NCI-H2107 treated with DMSO at 0.1 percent for 48 hours (cell line): ENCODE results near the gene KAZN.

ENCODE experiments used
- DNase-seq: peaks from one replicate; lab custom pipeline; 2025; ENCODE audit not compliant: unreplicated experiment; lab: John Stamatoyannopoulos, UW

Gene KAZN

GRCh38 chr1:14639291-14640050 lies 41.0 kb downstream of the KAZN start:
- no peak for DNase-seq

DNA sequence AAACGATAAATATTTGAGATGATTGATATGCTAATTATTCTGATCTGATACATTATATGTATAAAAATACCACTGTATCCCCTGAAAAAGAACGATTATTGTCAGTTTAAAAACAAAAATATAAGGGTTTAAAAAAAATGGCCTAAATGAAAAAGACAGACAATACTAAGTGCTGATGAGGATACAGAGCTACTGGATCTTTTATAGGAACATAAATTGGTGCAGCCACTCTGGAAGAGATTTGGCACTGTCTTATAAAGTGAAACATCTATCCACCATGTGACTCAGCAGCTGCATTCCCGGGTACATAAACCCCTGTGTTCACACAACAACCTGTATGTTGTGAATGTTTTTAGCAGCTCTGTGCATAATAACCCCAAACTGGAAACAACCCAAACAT lies 44.2 kb downstream of the KAZN start:
- DNase-seq = no peak

- no peak for DNase-seq
Measured at GRCh38 chr1:14646973-14647372, 48.5 kb downstream of the KAZN start.

DNA sequence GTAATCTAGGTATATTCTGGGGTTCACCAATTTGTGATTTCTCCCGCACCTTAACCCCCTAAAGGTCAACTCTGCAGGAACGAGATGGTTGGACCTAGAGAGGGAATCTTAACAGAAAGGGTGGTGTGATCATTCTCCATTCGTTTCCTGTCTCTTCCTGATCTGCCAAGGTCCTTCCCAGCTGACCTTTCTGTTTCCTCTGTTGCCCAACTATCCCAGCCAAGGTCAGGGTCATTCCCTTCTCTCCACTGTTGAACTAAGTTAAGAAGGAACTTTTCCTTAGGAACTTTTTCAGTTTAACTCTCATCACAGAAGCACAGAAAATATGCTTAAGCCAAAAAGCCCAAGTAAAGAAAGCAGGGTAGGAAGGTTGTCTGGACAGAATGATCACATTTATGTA lies 49.3 kb downstream of the KAZN start:
- no peak for DNase-seq

DNA sequence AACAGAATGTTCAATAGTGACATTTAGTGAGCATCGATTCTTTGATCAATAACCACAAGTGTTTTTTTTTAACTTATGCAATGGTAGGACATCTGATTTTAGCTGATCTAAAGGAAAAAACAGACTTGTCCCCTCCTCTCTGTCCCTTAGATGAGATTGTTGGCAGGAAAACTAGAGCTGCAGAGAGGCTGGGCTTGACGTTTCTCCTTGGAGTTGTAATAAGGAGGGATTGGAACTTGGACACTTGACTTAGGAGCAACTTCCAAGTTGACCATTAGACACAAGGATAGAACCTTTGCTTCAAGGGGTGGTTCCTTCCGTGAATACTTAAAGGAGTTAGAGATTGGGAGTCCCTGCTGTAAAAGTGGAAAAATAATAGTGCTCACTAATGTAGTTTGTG lies 49.9 kb downstream of the KAZN start:
- no peak for DNase-seq

DNA sequence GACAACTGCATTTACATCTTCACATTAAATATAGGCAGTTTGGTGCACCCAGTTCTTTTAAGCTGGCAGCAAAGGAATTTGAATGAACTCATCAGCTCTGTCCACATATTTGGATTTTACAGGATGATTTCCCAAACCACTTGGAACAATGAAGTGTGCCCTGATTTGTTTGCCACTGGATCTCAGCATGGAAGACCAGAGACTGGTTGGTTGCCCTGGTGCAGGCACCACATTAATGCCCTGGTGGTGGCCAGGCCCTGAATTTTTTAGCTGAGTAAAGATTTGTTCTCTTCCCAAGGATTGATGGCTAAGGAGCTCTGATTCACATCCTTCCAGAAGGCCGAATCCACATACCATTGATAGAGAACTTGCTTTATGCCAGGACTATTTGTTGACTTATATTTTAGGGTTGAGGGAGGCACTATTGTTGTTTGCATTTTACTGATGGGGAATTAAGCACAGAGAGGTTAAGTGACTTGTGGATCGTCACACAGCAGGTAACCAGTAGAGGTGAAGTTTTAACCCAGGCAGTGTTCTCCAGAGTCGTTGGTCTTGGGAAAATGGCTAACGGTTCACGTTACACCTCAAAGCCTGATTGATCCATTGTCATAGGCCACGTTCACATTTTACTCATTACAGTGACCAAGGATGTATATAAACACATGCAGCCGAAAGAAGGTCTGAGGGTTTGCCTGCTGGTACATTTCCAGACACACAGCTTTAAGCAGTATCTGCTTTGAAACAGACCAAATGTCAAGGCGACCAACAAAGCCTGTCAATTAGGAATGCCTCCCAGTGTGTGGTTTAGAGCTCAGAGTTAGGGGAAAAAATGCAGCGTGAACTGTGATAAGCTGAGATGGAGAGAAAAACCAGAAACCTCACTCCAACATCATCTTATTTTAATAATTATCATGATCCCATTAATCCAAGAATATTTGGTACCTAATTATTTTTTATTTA lies 50.7 kb downstream of the KAZN start:
- DNase-seq = no peak

DNA sequence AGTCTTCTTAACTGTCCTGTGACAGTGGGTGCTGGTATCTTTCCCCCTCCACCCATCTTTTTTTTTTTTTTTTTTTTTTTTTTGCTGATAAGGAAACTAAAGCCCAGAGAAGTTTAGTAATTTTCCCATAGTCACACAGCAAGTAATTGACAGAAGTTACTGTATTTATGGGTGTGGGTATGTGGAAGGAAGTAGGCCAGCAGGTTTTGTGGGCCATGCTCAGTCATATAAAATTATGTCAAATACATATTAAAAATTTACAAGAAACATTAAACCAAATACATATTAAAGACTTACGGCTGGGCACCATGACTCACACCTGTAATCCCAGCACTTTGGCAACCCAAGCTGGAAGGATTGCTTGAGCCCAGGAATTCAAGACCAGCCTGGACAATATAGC lies 51.5 kb downstream of the KAZN start:
- no peak for DNase-seq

- DNase-seq = no peak
Measured at GRCh38 chr1:14650951-14651350, 52.5 kb downstream of the KAZN start.

DNA sequence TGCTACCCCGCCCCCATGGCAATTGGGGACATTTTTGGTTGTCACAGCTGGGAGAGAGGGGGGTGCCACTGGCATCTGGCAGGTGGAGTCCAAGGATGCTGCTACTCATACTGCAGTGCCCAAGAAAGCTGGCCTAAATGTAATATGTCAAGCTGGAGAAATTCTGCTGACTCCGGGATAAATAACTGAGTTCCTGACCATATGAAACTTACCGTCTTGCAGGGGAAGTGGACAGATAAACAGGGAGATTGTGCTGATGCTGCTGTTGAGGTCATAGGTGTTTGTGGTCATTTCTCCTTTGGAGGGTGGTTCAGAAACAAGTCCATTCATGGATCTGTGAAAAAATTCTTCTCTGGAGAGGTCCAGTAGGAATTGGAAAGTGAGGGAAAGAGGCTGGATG lies 54.4 kb downstream of the KAZN start:
- no peak for DNase-seq

DNA sequence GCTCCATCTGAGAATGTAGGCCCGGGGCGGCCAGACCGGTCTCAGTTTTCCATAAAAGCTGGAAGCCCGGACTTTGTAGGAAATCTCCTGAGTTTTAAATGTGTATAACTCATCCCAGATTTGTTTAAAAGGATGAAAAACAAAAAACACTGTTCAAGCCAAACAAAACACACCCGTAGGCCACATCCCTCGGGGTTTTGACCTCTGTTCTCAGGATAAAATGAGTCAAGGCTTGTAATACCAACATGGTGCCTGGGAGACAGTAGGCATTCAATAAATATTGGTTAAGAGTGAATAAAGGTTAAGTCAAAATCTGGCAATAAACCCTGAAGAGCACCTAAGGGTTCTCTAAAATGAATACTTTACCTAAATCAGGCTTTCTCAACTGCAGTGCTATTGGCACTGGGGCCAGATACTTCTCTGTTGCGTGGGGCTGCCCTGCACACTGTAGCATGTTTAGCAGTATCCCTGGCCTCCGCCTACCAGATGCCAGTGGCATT lies 55.0 kb downstream of the KAZN start:
- no peak for DNase-seq

GRCh38 chr1:14654554-14654953 lies 56.1 kb downstream of the KAZN start:
- DNase-seq = no peak

DNA sequence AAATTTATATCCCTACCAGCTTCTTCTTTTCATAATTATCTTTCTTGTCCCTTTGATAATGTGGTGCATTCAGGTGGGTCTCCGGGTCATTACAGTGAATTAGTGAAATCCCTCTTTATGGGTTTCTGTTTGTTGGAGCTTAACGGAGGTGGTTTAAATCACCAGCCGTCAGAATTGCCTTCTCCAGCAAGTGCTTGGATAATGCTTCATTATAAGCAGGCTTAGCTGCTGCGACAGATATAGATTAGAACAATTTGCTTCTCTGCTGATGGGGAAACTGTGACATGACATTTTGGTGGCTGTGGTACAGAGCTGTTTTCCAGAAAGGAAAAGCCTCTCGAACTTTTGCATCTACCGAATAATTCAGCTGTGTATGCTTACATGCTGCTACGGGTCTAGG lies 56.9 kb downstream of the KAZN start:
- no peak for DNase-seq

GRCh38 chr1:14656384-14656937 lies 58.0 kb downstream of the KAZN start:
- no peak for DNase-seq

DNA sequence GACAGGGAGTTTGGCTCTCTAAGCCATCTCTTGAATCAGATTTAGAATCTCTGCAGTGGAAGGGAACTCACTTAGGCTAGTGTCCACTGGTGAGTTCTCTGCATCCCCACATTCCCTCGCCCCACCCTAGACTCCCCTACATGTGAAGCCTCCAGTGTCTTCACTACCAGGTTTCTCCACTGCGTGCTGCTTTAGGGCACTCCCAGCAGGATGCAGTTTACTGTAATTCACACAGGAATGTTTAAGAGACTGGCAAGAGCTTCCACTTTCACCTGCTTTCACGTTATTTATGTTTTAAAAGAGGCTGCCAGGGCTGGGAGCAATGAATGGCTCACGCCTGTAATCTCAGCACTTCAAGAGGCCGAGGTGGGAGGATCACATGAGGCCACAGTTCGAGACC lies 60.2 kb downstream of the KAZN start:
- no peak for DNase-seq

DNA sequence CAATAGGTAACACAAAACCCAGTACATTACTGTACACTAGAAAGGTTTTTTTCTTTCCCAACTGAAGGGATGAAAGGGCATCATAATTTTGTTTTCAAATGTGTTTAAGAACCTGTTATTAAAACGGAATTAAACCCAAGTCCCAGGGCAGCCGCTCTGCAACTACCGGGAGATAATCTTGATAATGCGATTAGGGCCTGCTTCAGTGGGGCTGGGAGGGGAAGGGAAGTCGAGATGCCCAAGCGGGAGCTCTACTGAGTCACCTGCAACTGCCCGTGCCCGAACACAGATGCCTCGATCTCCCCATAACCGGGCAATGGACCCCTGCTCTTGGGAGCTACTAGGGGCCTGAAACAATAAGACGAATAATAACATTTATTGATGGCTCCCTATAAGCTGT lies 61.4 kb downstream of the KAZN start:
- no peak for DNase-seq

GRCh38 chr1:14660801-14661200 lies 62.3 kb downstream of the KAZN start:
- no peak for DNase-seq

DNA sequence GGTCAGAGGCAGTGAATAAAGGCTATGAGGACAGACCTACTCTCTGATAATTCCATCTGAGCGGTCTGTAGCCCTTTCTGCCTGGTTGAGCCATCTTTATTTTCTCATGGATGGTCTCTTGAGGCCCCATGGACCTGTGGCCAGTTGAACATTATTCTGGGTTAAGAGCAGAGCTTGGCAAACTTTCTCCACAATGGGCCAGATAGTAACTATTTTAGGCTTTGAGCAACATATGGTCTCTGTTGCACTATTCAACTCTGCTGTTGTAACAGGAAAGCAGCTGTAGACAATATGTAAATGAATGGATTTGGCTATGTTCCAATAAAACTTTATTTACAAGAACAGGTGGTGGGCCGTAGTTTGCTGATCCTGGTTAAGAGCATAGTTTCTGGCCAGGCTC lies 62.7 kb downstream of the KAZN start:
- DNase-seq = peak; percentile 33

- no peak for DNase-seq
Measured at GRCh38 chr1:14662116-14662515, 63.6 kb downstream of the KAZN start.

- no peak for DNase-seq
Measured at GRCh38 chr1:14663773-14664172, 65.3 kb downstream of the KAZN start.

GRCh38 chr1:14666373-14666772 lies 67.9 kb downstream of the KAZN start:
- no peak for DNase-seq

DNA sequence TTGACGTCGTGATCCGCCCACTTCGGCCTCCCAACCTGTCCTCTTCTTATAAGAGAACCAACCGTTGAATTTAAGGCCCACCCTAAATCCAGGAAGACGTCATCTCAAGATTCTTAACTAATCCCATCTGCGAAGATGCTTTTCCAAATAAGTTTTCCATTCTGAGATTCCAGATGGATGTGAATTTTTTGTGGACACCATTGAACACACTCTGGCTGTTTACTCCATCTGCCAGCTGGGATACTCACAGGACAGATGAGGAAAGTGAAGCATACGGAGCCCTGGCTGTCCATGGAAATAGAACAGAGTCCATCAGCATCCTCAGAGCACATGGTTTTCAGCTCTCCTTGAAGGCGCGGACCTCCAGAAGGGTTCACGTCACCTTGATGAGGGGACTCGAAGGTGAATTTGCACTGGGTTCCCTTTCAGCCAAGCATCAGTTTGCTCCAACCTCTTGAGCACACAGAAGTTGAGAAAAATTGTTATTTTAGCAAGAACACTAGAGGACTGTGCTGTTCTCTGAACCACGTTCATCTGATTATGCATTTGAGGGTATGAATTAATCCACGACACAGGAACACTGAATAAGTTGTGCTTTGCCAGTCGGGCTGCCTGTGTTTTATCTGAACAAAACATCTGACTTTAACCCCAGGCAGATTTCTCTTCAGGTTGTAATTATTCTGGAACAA lies 68.6 kb downstream of the KAZN start:
- DNase-seq = no peak
